ENCODE data around the gene MLXIPL.

The MLXIPL gene

GRCh38 chr7:73638911-73639310 is 14.6 kb upstream of the MLXIPL start:
- Histone ChIP-seq H3K4ac (ENCODE audit: low read depth, low read length) (no peak overlapping the region), H2BK5ac (ENCODE audit: low read length) (no peak overlapping the region), H3K36me3 (ENCODE audit: control insufficient read depth, insufficient read depth, low read length) (no peaks in the 10 kb centered on the region), H3K4me3 (ENCODE audit: low read length) (no peak overlapping the region), H2BK15ac (replicated peaks; ENCODE audit: low read depth) (no peak overlapping the region), H2AK5ac (ENCODE audit: low read length) (no peak overlapping the region), H3K9ac (ENCODE audit: low read length) (no peak overlapping the region), H3K4me1 (ENCODE audit: control insufficient read depth, low read depth, low read length) (no peaks in the 10 kb centered on the region), H3K18ac (ENCODE audit: low read length) (no peak overlapping the region), H2BK120ac (ENCODE audit: low read depth, low read length) (no peak overlapping the region), H3K27ac (ENCODE audit: low read depth, low read length) (no peak overlapping the region), H4K8ac (ENCODE audit: low read depth, low read length) (no peak overlapping the region), H3K4me2 (ENCODE audit: low read length) (no peak overlapping the region), H3K79me2 (ENCODE audit: control insufficient read depth, insufficient read depth, low read length) (no peaks in the 10 kb centered on the region), H4K5ac (ENCODE audit: low read length) (no peak overlapping the region), H3K23ac (ENCODE audit: low read length) (no peak overlapping the region), H3K79me1 (ENCODE audit: low read length) (no peaks in the 10 kb centered on the region), H3K27me3 (ENCODE audit: insufficient read depth, low read length, poor library complexity) (no peaks in the 10 kb centered on the region), H3K56ac (ENCODE audit: low read length) (no peak overlapping the region)
- DNase-seq, result no peak
- no CpG with 5 or more reads among the region's 3 CpGs for WGBS (ENCODE audit: extremely low coverage, insufficient coverage, low lambda C conversion rate)

- Histone ChIP-seq H4K5ac (ENCODE audit: low read length) (no peak overlapping the region), H2AK5ac (ENCODE audit: low read length) (no peak overlapping the region), H3K27ac (ENCODE audit: low read depth, low read length) (no peak overlapping the region), H3K36me3 (ENCODE audit: control insufficient read depth, insufficient read depth, low read length) (no peaks in the 10 kb centered on the region), H2BK120ac (ENCODE audit: low read depth, low read length) (no peak overlapping the region), H3K18ac (ENCODE audit: low read length) (no peak overlapping the region), H3K27me3 (ENCODE audit: insufficient read depth, low read length, poor library complexity) (no peaks in the 10 kb centered on the region), H3K4ac (ENCODE audit: low read depth, low read length) (no peak overlapping the region), H3K4me3 (ENCODE audit: low read length) (no peak overlapping the region), H2BK15ac (replicated peaks; ENCODE audit: low read depth) (no peak overlapping the region), H3K56ac (ENCODE audit: low read length) (no peak overlapping the region), H3K23ac (ENCODE audit: low read length) (no peak overlapping the region), H3K4me1 (ENCODE audit: control insufficient read depth, low read depth, low read length) (no peaks in the 10 kb centered on the region), H3K79me2 (ENCODE audit: control insufficient read depth, insufficient read depth, low read length) (no peaks in the 10 kb centered on the region), H3K9ac (ENCODE audit: low read length) (no peak overlapping the region), H2BK5ac (ENCODE audit: low read length) (no peak overlapping the region), H3K4me2 (ENCODE audit: low read length) (no peak overlapping the region), H4K8ac (ENCODE audit: low read depth, low read length) (no peak overlapping the region), H3K79me1 (ENCODE audit: low read length) (no peaks in the 10 kb centered on the region)
- 100% methylated on average over 1 of the region's 8 CpGs for WGBS (ENCODE audit: extremely low coverage, insufficient coverage, low lambda C conversion rate)
- DNase-seq, result no peak
Observed at GRCh38 chr7:73635428-73636200, 11.3 kb upstream of the MLXIPL start.

- H4K8ac ChIP-seq (ENCODE audit: low read depth, low read length), result no peak overlapping the region
- H2BK15ac ChIP-seq (replicated peaks; ENCODE audit: low read depth), result no peak overlapping the region
- H3K4me1 ChIP-seq (ENCODE audit: control insufficient read depth, low read depth, low read length), result no peaks in the 10 kb centered on the region
- H2AK5ac ChIP-seq (ENCODE audit: low read length), result no peak overlapping the region
- H3K18ac ChIP-seq (ENCODE audit: low read length), result no peak overlapping the region
- no peak overlapping the region for H2BK120ac ChIP-seq (ENCODE audit: low read depth, low read length)
- H3K79me1 ChIP-seq (ENCODE audit: low read length), result no peaks in the 10 kb centered on the region
- no CpG with 5 or more reads among the region's 8 CpGs for WGBS (ENCODE audit: extremely low coverage, insufficient coverage, low lambda C conversion rate)
- no peaks in the 10 kb centered on the region for H3K79me2 ChIP-seq (ENCODE audit: control insufficient read depth, insufficient read depth, low read length)
- no peak overlapping the region for H3K4me2 ChIP-seq (ENCODE audit: low read length)
- H3K23ac ChIP-seq (ENCODE audit: low read length), result no peak overlapping the region
- H3K9ac ChIP-seq (ENCODE audit: low read length), result no peak overlapping the region
- H3K27me3 ChIP-seq (ENCODE audit: insufficient read depth, low read length, poor library complexity), result no peaks in the 10 kb centered on the region
- H3K27ac ChIP-seq (ENCODE audit: low read depth, low read length), result no peak overlapping the region
- no peak overlapping the region for H3K4ac ChIP-seq (ENCODE audit: low read depth, low read length)
- no peak overlapping the region for H3K4me3 ChIP-seq (ENCODE audit: low read length)
- H4K5ac ChIP-seq (ENCODE audit: low read length), result no peak overlapping the region
- no peak for DNase-seq
- no peak overlapping the region for H2BK5ac ChIP-seq (ENCODE audit: low read length)
- no peak overlapping the region for H3K56ac ChIP-seq (ENCODE audit: low read length)
- no peaks in the 10 kb centered on the region for H3K36me3 ChIP-seq (ENCODE audit: control insufficient read depth, insufficient read depth, low read length)
Observed at GRCh38 chr7:73633844-73634243, 9.5 kb upstream of the MLXIPL start.

GRCh38 chr7:73633323-73633722 is 9.0 kb upstream of the MLXIPL start:
- Histone ChIP-seq H3K4me2 (ENCODE audit: low read length) (no peak overlapping the region), H3K36me3 (ENCODE audit: control insufficient read depth, insufficient read depth, low read length) (no peaks in the 10 kb centered on the region), H3K4me1 (ENCODE audit: control insufficient read depth, low read depth, low read length) (no peaks in the 10 kb centered on the region), H4K8ac (ENCODE audit: low read depth, low read length) (no peak overlapping the region), H3K9ac (ENCODE audit: low read length) (no peak overlapping the region), H2BK120ac (ENCODE audit: low read depth, low read length) (no peak overlapping the region), H3K4ac (ENCODE audit: low read depth, low read length) (no peak overlapping the region), H2BK15ac (replicated peaks; ENCODE audit: low read depth) (no peak overlapping the region), H3K79me1 (ENCODE audit: low read length) (no peaks in the 10 kb centered on the region), H3K27ac (ENCODE audit: low read depth, low read length) (no peak overlapping the region), H2BK5ac (ENCODE audit: low read length) (no peak overlapping the region), H3K27me3 (ENCODE audit: insufficient read depth, low read length, poor library complexity) (no peaks in the 10 kb centered on the region), H3K23ac (ENCODE audit: low read length) (no peak overlapping the region), H3K56ac (ENCODE audit: low read length) (no peak overlapping the region), H4K5ac (ENCODE audit: low read length) (no peak overlapping the region), H3K18ac (ENCODE audit: low read length) (no peak overlapping the region), H2AK5ac (ENCODE audit: low read length) (no peak overlapping the region), H3K4me3 (ENCODE audit: low read length) (no peak overlapping the region), H3K79me2 (ENCODE audit: control insufficient read depth, insufficient read depth, low read length) (no peaks in the 10 kb centered on the region)
- DNase-seq, result no peak
- WGBS (ENCODE audit: extremely low coverage, insufficient coverage, low lambda C conversion rate), result no CpG with 5 or more reads among the region's 7 CpGs

- H3K79me1 ChIP-seq (ENCODE audit: low read length), result no peaks in the 10 kb centered on the region
- DNase-seq, result no peak
- no peak overlapping the region for H3K56ac ChIP-seq (ENCODE audit: low read length)
- H2BK15ac ChIP-seq (replicated peaks; ENCODE audit: low read depth), result no peak overlapping the region
- no peak overlapping the region for H4K8ac ChIP-seq (ENCODE audit: low read depth, low read length)
- no peak overlapping the region for H3K18ac ChIP-seq (ENCODE audit: low read length)
- H3K36me3 ChIP-seq (ENCODE audit: control insufficient read depth, insufficient read depth, low read length), result no peaks in the 10 kb centered on the region
- no peak overlapping the region for H2BK5ac ChIP-seq (ENCODE audit: low read length)
- WGBS (ENCODE audit: extremely low coverage, insufficient coverage, low lambda C conversion rate), result no CpG with 5 or more reads among the region's 1 CpG
- H3K4me1 ChIP-seq (ENCODE audit: control insufficient read depth, low read depth, low read length), result no peaks in the 10 kb centered on the region
- H3K27me3 ChIP-seq (ENCODE audit: insufficient read depth, low read length, poor library complexity), result no peaks in the 10 kb centered on the region
- H3K4me3 ChIP-seq (ENCODE audit: low read length), result no peak overlapping the region
- no peak overlapping the region for H3K4ac ChIP-seq (ENCODE audit: low read depth, low read length)
- H4K5ac ChIP-seq (ENCODE audit: low read length), result no peak overlapping the region
- H3K27ac ChIP-seq (ENCODE audit: low read depth, low read length), result no peak overlapping the region
- H3K9ac ChIP-seq (ENCODE audit: low read length), result no peak overlapping the region
- no peak overlapping the region for H3K4me2 ChIP-seq (ENCODE audit: low read length)
- H3K23ac ChIP-seq (ENCODE audit: low read length), result no peak overlapping the region
- no peaks in the 10 kb centered on the region for H3K79me2 ChIP-seq (ENCODE audit: control insufficient read depth, insufficient read depth, low read length)
- H2AK5ac ChIP-seq (ENCODE audit: low read length), result no peak overlapping the region
- H2BK120ac ChIP-seq (ENCODE audit: low read depth, low read length), result no peak overlapping the region
Observed at GRCh38 chr7:73631558-73631957, 7.2 kb upstream of the MLXIPL start.

GRCh38 chr7:73628504-73628903 is 4.2 kb upstream of the MLXIPL start:
- Histone ChIP-seq H2BK5ac (ENCODE audit: low read length) (no peak overlapping the region), H3K4me3 (ENCODE audit: low read length) (no peak overlapping the region), H3K9ac (ENCODE audit: low read length) (no peak overlapping the region), H2BK15ac (replicated peaks; ENCODE audit: low read depth) (no peak overlapping the region), H3K56ac (ENCODE audit: low read length) (no peak overlapping the region), H3K4me1 (ENCODE audit: control insufficient read depth, low read depth, low read length) (peaks cover under 1% of the 10 kb centered on the region), H2AK5ac (ENCODE audit: low read length) (no peak overlapping the region), H2BK120ac (ENCODE audit: low read depth, low read length) (no peak overlapping the region), H3K27ac (ENCODE audit: low read depth, low read length) (no peak overlapping the region), H4K5ac (ENCODE audit: low read length) (no peak overlapping the region), H3K23ac (ENCODE audit: low read length) (no peak overlapping the region), H3K4ac (ENCODE audit: low read depth, low read length) (no peak overlapping the region), H3K27me3 (ENCODE audit: insufficient read depth, low read length, poor library complexity) (no peaks in the 10 kb centered on the region), H3K4me2 (ENCODE audit: low read length) (no peak overlapping the region), H3K79me1 (ENCODE audit: low read length) (no peaks in the 10 kb centered on the region), H3K18ac (ENCODE audit: low read length) (no peak overlapping the region), H4K8ac (ENCODE audit: low read depth, low read length) (no peak overlapping the region), H3K36me3 (ENCODE audit: control insufficient read depth, insufficient read depth, low read length) (no peaks in the 10 kb centered on the region), H3K79me2 (ENCODE audit: control insufficient read depth, insufficient read depth, low read length) (no peaks in the 10 kb centered on the region)
- no CpG with 5 or more reads among the region's 4 CpGs for WGBS (ENCODE audit: extremely low coverage, insufficient coverage, low lambda C conversion rate)
- DNase-seq, result no peak
